ENCODE measurements around the gene BCLAF3.

DNA sequence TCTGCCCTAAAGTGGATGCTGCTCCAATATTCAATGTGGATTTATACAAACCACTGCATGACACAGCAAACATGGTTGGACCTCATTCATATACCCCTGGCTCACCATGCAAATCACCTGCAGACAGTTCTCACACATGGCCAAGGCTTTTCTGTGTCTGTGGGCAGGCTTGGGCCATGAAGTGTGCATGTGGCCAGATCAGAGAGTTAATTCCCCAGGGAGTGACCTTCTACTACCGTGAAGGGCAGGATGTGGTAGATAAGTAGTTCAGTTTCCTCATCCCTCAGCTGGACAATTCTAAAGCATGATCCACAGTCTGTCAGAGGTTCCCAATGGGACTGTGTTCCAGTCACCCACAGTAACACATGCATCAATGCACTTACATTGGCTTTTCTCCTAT lies 24.6 kb upstream of the BCLAF3 start:
- TF ChIP-seq, protein P1, sequence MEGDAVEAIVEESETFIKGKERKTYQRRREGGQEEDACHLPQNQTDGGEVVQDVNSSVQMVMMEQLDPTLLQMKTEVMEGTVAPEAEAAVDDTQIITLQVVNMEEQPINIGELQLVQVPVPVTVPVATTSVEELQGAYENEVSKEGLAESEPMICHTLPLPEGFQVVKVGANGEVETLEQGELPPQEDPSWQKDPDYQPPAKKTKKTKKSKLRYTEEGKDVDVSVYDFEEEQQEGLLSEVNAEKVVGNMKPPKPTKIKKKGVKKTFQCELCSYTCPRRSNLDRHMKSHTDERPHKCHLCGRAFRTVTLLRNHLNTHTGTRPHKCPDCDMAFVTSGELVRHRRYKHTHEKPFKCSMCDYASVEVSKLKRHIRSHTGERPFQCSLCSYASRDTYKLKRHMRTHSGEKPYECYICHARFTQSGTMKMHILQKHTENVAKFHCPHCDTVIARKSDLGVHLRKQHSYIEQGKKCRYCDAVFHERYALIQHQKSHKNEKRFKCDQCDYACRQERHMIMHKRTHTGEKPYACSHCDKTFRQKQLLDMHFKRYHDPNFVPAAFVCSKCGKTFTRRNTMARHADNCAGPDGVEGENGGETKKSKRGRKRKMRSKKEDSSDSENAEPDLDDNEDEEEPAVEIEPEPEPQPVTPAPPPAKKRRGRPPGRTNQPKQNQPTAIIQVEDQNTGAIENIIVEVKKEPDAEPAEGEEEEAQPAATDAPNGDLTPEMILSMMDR (IDR thresholded peaks at IDR 0.05) = no peak
- no peak for TF ChIP-seq EZH2phosphoT487 (IDR thresholded peaks at IDR 0.05)

Measured in neural progenitor cell (in vitro differentiated cells).